K562 (cell line): Measurements from ENCODE around the gene LAPTM5. TPM values are rescaled to one million over a fixed set of nuclear protein-coding genes. Genes with fewer than 3 reads are reported as not detected.

Experiments
- BCL6 ChIP-seq: fragments of 250-450 bp; sonication (Bioruptor Pico); IDR thresholded peaks from 2 replicates; pipeline ENCODE4 v1.4.0; 2020
- BRD4 ChIP-seq: fragments of 200-600 bp; sonication (generic); IDR thresholded peaks from 2 replicates; pipeline ENCODE4 v1.6.1; 2017; ENCODE audit warnings: inconsistent platforms
- BRF1 ChIP-seq: IDR thresholded peaks from 3 replicates; pipeline ENCODE4 v1.6.1; 2011; ENCODE audit warnings: borderline replicate concordance, mild to moderate bottlenecking; ENCODE audit not compliant: insufficient read length; ENCODE audit errors: extremely low read depth
- CHCHD3 ChIP-seq: fragments of 250-450 bp; sonication (Bioruptor Pico); IDR thresholded peaks from 2 replicates; pipeline ENCODE4 v2.1.2; 2022; ENCODE audit warnings: mild to moderate bottlenecking
- CXXC5 ChIP-seq: fragments of 250-450 bp; sonication (Bioruptor Pico); IDR thresholded peaks from 2 replicates; pipeline ENCODE4 v1.8.0; 2022; ENCODE audit warnings: inconsistent platforms, mild to moderate bottlenecking, moderate library complexity
- ERF ChIP-seq: fragments of 450-650 bp; formaldehyde crosslinking; IDR thresholded peaks from 2 replicates; pipeline ENCODE4 v1.4.0; 2020; ENCODE audit warnings: mild to moderate bottlenecking, mixed read lengths
- MAZ ChIP-seq, 2 experiments: fragments of 450-650 bp in 1 of 2; sonication (generic) in 1 of 2; formaldehyde crosslinking; IDR thresholded peaks in 1 of 2; conservative IDR thresholded peaks in 1 of 2; 2 replicates each; pipeline versions ENCODE4 v1.4.0 to v1.5.0; 2020; ENCODE audit warnings: mild to moderate bottlenecking in 1 of 2, missing genetic modification reagents in 1 of 2
- NR2C1 ChIP-seq, 2 experiments: fragments of 450-650 bp; IDR thresholded peaks; 2 replicates each; pipeline ENCODE4 v1.6.1; 2017; ENCODE audit warnings: mild to moderate bottlenecking in 2 of 2, antibody characterized with exemption in 1 of 2, inconsistent platforms in 1 of 2, missing compliant biosample characterization in 1 of 2, missing genetic modification characterization in 1 of 2
- PHB2 ChIP-seq: fragments of 450-650 bp; IDR thresholded peaks from 2 replicates; pipeline ENCODE4 v1.6.1; 2017; ENCODE audit warnings: low read depth
- POLR2AphosphoS5 ChIP-seq: IDR thresholded peaks from 2 replicates; pipeline ENCODE4 v1.6.1; 2011; ENCODE audit warnings: mild to moderate bottlenecking, low read depth, low read length, moderate library complexity; ENCODE audit not compliant: control insufficient read depth, insufficient read depth
- RNF219 ChIP-seq: fragments of 250-450 bp; sonication (Bioruptor Pico); IDR thresholded peaks from 2 replicates; pipeline ENCODE4 v1.5.0; 2022; ENCODE audit warnings: mild to moderate bottlenecking
- SRSF9 ChIP-seq: fragments of 200-400 bp; formaldehyde crosslinking; IDR thresholded peaks from 2 replicates; pipeline ENCODE4 v1.6.1; 2017; ENCODE audit warnings: low read depth, low read length, borderline replicate concordance
- TCF7 ChIP-seq: sonication (generic); IDR thresholded peaks from 2 replicates; pipeline ENCODE4 v1.6.1; 2016; ENCODE audit warnings: antibody characterized with exemption, borderline replicate concordance
- THAP7 ChIP-seq: fragments of 250-450 bp; sonication (Bioruptor Pico); IDR thresholded peaks from 2 replicates; pipeline ENCODE4 v1.5.0; 2021
- ZFP1 ChIP-seq: fragments of 450-650 bp; formaldehyde crosslinking; IDR thresholded peaks from 2 replicates; pipeline ENCODE4 v1.4.0; 2020; ENCODE audit warnings: mild to moderate bottlenecking, mixed read lengths
- ZNF586 ChIP-seq: fragments of 450-650 bp; formaldehyde crosslinking; conservative IDR thresholded peaks from 2 replicates; pipeline ENCODE4 v1.4.0; 2020; ENCODE audit warnings: mild to moderate bottlenecking, moderate library complexity
- ZNF592 ChIP-seq: fragments of 450-650 bp; IDR thresholded peaks from 2 replicates; pipeline ENCODE4 v1.6.1; 2017; ENCODE audit warnings: antibody characterized with exemption, mild to moderate bottlenecking
- ZNF830 ChIP-seq: fragments of 250-450 bp; sonication (Bioruptor Pico); IDR thresholded peaks from 2 replicates; pipeline ENCODE4 v1.5.0; 2021; ENCODE audit warnings: mild to moderate bottlenecking
- polyA plus RNA-seq, 8 experiments: library from polyadenylated mRNA; depleted of rRNA in 4 of 8; stranded (reverse) in 5 of 8; unstranded in 3 of 8; fragments of >200 nt; fragmentation: Nextera tagmentation in 2 of 8; fragmentation: Illumina TruSeq in 1 of 8; extraction: Ambion mirVana in 2 of 8; extraction: Trizol in 1 of 8; gene quantifications; 2 replicates each; pipeline versions ENCODE4 v1.2.1 to v1.2.3, GENCODE V29; 2011 to 2014; ENCODE audit warnings: inconsistent platforms in 1 of 8, missing spikeins in 1 of 8
- total RNA-seq, 7 experiments: library from RNA; depleted of rRNA in 6 of 7; stranded (reverse); fragments of >200 nt in 6 of 7; fragmentation: Illumina TruSeq in 2 of 7; extraction: Trizol in 2 of 7; gene quantifications; 2 replicates each; pipeline versions ENCODE4 v1.2.1 to v1.2.3, GENCODE V29; 2011 to 2021; ENCODE audit warnings: low replicate concordance in 1 of 7

Gene LAPTM5
- total and polyA plus RNA-seq, 9 of the 15 experiments (the other 6 are each of a cell fraction or from before 2014, with no cell fraction given): 2.4 to 47.3 (median 20.3) TPM

GRCh38 chr1:30777060-30777903 lies 19.7 kb upstream of the LAPTM5 start (continued):
- TF ChIP-seq RNF219 (CRISPR knock-in tag) (0 out of 2 replicates have a peak, but pooled peaks have one; percentile 16), SRSF9 (no peak), CHCHD3 (no peak), NR2C1 (IDR thresholded peaks at IDR 0.05) (no peak), NR2C1 (tag; IDR thresholded peaks at IDR 0.05) (peak; percentile 4), ZNF830 (CRISPR knock-in tag) (peak; percentile 13; the same call in 1 of the 2 replicates), ERF (CRISPR knock-in tag) (0 out of 2 replicates have a peak, but pooled peaks have one; percentile 90), ZNF586 (CRISPR knock-in tag) (peak; percentile 64; the same call in 1 of the 2 replicates), BCL6 (CRISPR knock-in tag) (0 out of 2 replicates have a peak, but pooled peaks have one; percentile 10), POLR2AphosphoS5 (0 out of 2 replicates have a peak, but pooled peaks have one; percentile 15), TCF7 (no peak), ZFP1 (CRISPR knock-in tag) (peak; percentile 53; the same call in 1 of the 2 replicates), CXXC5 (CRISPR knock-in tag) (peak; percentile 44; the same call in 1 of the 2 replicates), MAZ (CRISPR knock-in tag; conservative IDR thresholded peaks at IDR 0.05 in 1 of 2, IDR thresholded peaks at IDR 0.05 in 1 of 2) (peak in 1 of 2 experiments; percentile 37; a peak in 2 of 4 replicates), ZNF592 (no peak), THAP7 (CRISPR knock-in tag) (0 out of 2 replicates have a peak, but pooled peaks have one; percentile 10), BRF1 (no peak), PHB2 (no peak), BRD4 (peak; percentile 64; the same call in 1 of the 2 replicates)
